Activated CD8-positive, alpha-beta memory T cell treated with anti-CD3 and anti-CD28 coated beads, Interleukin-2, amount 50 U/mL, for 24 hours (primary cell): Measurements from ENCODE around the gene TSPY2.
"Not testable (repeated sequence)": the region's sequence is repeated elsewhere in the genome, so short reads cannot be mapped to it uniquely, and the experiment has no call there.

ENCODE experiments used
- DNase-seq: peaks from one replicate; pipeline ENCODE4 v3.0.0-alpha.2; 2020; ENCODE audit errors: extremely low read depth

Gene TSPY2, protein sequence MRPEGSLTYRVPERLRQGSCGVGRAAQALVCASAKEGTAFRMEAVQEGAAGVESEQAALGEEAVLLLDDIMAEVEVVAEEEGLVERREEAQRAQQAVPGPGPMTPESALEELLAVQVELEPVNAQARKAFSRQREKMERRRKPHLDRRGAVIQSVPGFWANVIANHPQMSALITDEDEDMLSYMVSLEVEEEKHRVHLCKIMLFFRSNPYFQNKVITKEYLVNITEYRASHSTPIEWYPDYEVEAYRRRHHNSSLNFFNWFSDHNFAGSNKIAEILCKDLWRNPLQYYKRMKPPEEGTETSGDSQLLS

DNA sequence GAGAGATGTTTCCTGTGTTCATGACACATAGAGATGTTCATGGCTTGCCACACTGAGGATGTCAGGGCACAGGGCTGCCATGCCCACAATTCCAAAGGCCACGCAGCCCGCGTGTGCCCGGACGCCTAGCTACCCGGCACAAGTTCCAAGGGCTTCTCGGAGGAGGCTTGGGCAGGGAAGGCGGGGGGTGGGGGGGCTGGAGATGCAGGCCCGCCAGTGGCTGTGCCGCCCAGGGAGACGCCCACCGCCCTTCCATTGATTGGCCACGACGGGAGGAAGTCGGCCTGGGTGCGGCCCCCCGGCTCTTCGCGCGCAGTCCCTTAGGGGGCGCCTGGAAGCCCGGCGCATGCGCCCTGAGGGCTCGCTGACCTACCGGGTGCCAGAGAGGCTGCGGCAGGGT, at the start of gene TSPY2:
Gene TSPY2, plus strand, starts transcription at position 301 of the 400 bp plus-strand sequence. Its CDS starts 46 bp downstream, at position 347.
- not testable (repeated sequence) for DNase-seq

DNA sequence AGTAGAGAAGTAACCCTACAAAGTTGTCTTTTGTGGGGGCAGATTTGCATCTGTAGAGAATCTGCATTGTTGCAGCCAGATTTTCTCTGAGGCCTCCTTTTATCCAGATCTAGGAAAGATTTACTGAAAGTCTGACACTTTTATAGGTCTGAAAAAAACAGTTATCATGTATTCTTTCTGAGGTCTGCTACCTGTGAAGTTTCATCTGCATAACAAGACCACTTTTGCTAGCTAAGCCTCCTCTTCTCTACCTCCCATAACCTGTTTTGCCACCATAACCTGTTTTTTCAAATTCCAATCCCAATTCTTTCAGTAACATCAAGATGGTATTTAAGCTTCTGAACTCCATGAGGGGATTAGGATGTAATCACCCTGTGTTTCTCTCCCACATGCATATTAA, 36.5 kb upstream of the TSPY2 start:
- DNase-seq, result not testable (repeated sequence)

DNA sequence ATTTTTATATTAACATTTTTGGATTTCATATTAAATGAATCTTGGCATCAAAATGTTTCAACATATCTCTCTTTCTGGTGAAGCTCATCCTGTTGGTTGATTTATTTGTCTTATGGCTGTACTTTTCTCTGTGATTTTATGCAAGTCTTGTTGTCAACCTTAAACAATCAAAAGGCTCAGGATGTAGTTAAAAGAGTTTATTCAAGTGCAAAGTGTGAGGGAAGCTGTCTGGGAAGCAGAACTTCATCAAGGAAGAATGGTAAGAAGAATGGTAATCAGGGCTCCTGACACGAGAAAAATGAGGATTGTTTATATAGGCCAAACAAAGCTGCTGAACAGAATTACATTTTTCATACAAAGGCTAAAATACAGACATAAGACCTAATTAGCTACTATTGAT, 29.0 kb upstream of the TSPY2 start:
- DNase-seq, result not testable (repeated sequence)

DNA sequence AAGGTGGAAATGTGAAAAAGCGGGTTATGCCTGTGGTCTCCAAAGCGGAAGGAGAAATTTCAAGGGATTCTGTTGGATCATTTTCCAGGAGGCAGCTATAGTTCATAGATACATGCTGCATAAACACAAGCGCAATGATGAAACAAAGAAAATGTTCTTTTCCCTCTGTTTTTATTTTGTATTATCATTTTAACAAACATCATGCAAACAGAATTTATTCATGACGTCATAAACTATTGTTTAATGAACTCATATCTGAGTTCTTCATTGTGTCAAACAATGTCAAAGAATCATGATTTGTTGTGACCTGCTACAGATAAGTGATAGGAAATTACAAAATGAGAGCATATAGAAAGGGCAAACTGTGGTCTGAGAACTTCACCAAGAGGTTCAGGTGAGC, 23.8 kb downstream of the TSPY2 start:
- DNase-seq, result not testable (repeated sequence)
